Measurements from ENCODE around the gene SOCS3. TPM values are rescaled to one million over a fixed set of nuclear protein-coding genes. Genes with fewer than 3 reads are reported as not detected.
"Not testable (repeated sequence)": the region's sequence is repeated elsewhere in the genome, so short reads cannot be mapped to it uniquely, and the experiment has no call there.

SOCS3 gene
- total RNA-seq, 1 donor from 2014 or later: 16.9 TPM

- TF ChIP-seq CTCF (conservative IDR thresholded peaks at IDR 0.05): no peak
- Mint-ChIP-seq H3K27me3 (peaks cover 8% of the 10 kb centered on the region), H3K9me3 (no peaks in the 10 kb centered on the region), H3K36me3 (no peaks in the 10 kb centered on the region), H3K4me1 (ENCODE audit: unreplicated experiment) (peaks cover 26% of the 10 kb centered on the region), H3K4me3 (no peak overlapping the region), H3K27ac (no peak overlapping the region)
- DNase-seq (ENCODE audit: extremely low spot score, unreplicated experiment): no peak
Observed at GRCh38 chr17:78337244-78338109, 22.4 kb downstream of the SOCS3 start.

- TF ChIP-seq CTCF (conservative IDR thresholded peaks at IDR 0.05): no peak
- Mint-ChIP-seq H3K36me3 (no peaks in the 10 kb centered on the region), H3K9me3 (no peaks in the 10 kb centered on the region), H3K27ac (no peak overlapping the region), H3K4me3 (no peak overlapping the region), H3K4me1 (ENCODE audit: unreplicated experiment) (peaks cover 20% of the 10 kb centered on the region), H3K27me3 (peaks cover 7% of the 10 kb centered on the region)
- no peak for DNase-seq (ENCODE audit: extremely low spot score, unreplicated experiment)
Observed at GRCh38 chr17:78335209-78335608, 24.7 kb downstream of the SOCS3 start.

GRCh38 chr17:78332991-78333390 lies 26.9 kb downstream of the SOCS3 start:
- H3K9me3 Mint-ChIP-seq: no peaks in the 10 kb centered on the region
- no peak overlapping the region for H3K27ac Mint-ChIP-seq

GRCh38 chr17:78331355-78331754 lies 28.5 kb downstream of the SOCS3 start:
- H3K4me3 Mint-ChIP-seq; DNase-seq (ENCODE audit: extremely low spot score, unreplicated experiment); H3K36me3 Mint-ChIP-seq; H3K27ac Mint-ChIP-seq; H3K9me3 Mint-ChIP-seq; H3K27me3 Mint-ChIP-seq: not testable (repeated sequence)
- H3K4me1 Mint-ChIP-seq (ENCODE audit: unreplicated experiment): peaks cover 14% of the 10 kb centered on the region

More at GRCh38 chr17:78332991-78333390, 26.9 kb downstream of the SOCS3 start:
- Mint-ChIP-seq H3K27me3 (no peaks in the 10 kb centered on the region), H3K36me3 (no peaks in the 10 kb centered on the region), H3K4me3 (no peak overlapping the region), H3K4me1 (ENCODE audit: unreplicated experiment) (peaks cover 14% of the 10 kb centered on the region)
- TF ChIP-seq CTCF (conservative IDR thresholded peaks at IDR 0.05): no peak
- no peak for DNase-seq (ENCODE audit: extremely low spot score, unreplicated experiment)

GRCh38 chr17:78330570-78331224 lies 29.2 kb downstream of the SOCS3 start:
- H3K36me3 Mint-ChIP-seq: no peaks in the 10 kb centered on the region
- H3K9me3 Mint-ChIP-seq: no peaks in the 10 kb centered on the region
- no peak for TF ChIP-seq CTCF (conservative IDR thresholded peaks at IDR 0.05)
- no peak overlapping the region for H3K4me3 Mint-ChIP-seq
- DNase-seq (ENCODE audit: extremely low spot score, unreplicated experiment): no peak
- no peaks in the 10 kb centered on the region for H3K27me3 Mint-ChIP-seq
- H3K4me1 Mint-ChIP-seq (ENCODE audit: unreplicated experiment): peaks cover 14% of the 10 kb centered on the region
- H3K27ac Mint-ChIP-seq: no peak overlapping the region
